ENCODE measurements around the gene TOX3. TPM values are rescaled to one million over a fixed set of nuclear protein-coding genes. Genes with fewer than 3 reads are reported as not detected.

TOX3 gene
- total and polyA plus RNA-seq, 2 of the 13 experiments (the other 11 are each of a cell fraction or from before 2014, with no cell fraction given), result 14.5 to 98.6 TPM

DNA sequence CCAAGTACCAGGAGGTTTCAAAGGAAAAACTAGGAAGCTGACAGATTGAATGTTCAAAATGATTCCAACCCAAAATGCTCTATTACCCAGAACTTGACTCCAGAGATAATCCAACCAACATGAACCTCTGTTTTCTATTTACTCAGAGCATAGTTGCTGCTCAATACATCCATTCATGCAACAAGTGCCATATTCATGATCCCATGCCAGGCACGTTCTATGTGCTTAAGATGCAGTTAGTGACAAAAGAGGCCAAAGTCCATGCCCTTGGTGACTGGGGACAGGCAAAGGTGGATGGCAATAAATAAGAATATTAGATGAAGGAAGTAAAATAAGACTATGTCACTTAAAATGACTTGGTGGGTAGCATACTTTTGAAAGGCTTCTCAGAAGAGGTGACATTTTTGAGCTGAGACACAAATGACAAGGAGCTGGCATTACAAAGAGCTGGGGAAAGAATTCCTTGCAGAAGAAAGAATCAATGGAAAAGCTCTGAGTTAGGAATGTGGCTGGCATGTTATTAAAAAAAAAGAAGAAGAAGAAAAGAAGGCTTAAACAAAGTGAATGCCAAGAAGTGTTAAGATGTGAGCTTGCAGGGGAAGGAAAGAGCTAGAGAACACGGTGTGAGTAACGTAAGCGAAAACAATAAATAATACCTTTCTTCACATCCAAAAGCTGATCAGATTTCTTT lies 34.5 kb downstream of the TOX3 start (continued):
- no peak for TF ChIP-seq HOXA7 (CRISPR knock-in tag; IDR thresholded peaks at IDR 0.05)
- TF ChIP-seq ARHGAP35 (CRISPR knock-in tag; IDR thresholded peaks at IDR 0.05; ENCODE audit: borderline replicate concordance), result no peak
- TF ChIP-seq ELF1 (CRISPR knock-in tag; IDR thresholded peaks at IDR 0.05), result no peak
- no peak for TF ChIP-seq RAD51 (IDR thresholded peaks at IDR 0.05; ENCODE audit: borderline replicate concordance)
- TF ChIP-seq HDAC6 (IDR thresholded peaks at IDR 0.05; ENCODE audit: low read depth, low read length), result no peak
- TF ChIP-seq SMC3 (IDR thresholded peaks at IDR 0.05; ENCODE audit: low read length), result no peak
- TF ChIP-seq ZNF768 (CRISPR knock-in tag; IDR thresholded peaks at IDR 0.05), result no peak
- TF ChIP-seq RFX5 (IDR thresholded peaks at IDR 0.05; ENCODE audit: low read depth, low read length), result no peak
- TF ChIP-seq, protein P1, sequence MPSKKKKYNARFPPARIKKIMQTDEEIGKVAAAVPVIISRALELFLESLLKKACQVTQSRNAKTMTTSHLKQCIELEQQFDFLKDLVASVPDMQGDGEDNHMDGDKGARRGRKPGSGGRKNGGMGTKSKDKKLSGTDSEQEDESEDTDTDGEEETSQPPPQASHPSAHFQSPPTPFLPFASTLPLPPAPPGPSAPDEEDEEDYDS (CRISPR knock-in tag; IDR thresholded peaks at IDR 0.05), result no peak
- TF ChIP-seq ETV5 (CRISPR knock-in tag; IDR thresholded peaks at IDR 0.05; ENCODE audit: borderline replicate concordance), result no peak
- peak; percentile 42; the same call in 1 of the 2 replicates for TF ChIP-seq BCL6 (CRISPR knock-in tag; IDR thresholded peaks at IDR 0.05)
- 0 out of 2 replicates have a peak, but pooled peaks have one; percentile 35 for TF ChIP-seq ZNF816 (CRISPR knock-in tag; IDR thresholded peaks at IDR 0.05; ENCODE audit: borderline replicate concordance)
- no peak for TF ChIP-seq NCOA1 (CRISPR knock-in tag; IDR thresholded peaks at IDR 0.05)
- TF ChIP-seq ZNF333 (CRISPR knock-in tag; IDR thresholded peaks at IDR 0.05; ENCODE audit: borderline replicate concordance), result no peak
- no peak for TF ChIP-seq SOX6 (IDR thresholded peaks at IDR 0.05)
- TF ChIP-seq SOX6 (CRISPR knock-in tag; IDR thresholded peaks at IDR 0.05), result peak; percentile 50
- TF ChIP-seq, protein P2, sequence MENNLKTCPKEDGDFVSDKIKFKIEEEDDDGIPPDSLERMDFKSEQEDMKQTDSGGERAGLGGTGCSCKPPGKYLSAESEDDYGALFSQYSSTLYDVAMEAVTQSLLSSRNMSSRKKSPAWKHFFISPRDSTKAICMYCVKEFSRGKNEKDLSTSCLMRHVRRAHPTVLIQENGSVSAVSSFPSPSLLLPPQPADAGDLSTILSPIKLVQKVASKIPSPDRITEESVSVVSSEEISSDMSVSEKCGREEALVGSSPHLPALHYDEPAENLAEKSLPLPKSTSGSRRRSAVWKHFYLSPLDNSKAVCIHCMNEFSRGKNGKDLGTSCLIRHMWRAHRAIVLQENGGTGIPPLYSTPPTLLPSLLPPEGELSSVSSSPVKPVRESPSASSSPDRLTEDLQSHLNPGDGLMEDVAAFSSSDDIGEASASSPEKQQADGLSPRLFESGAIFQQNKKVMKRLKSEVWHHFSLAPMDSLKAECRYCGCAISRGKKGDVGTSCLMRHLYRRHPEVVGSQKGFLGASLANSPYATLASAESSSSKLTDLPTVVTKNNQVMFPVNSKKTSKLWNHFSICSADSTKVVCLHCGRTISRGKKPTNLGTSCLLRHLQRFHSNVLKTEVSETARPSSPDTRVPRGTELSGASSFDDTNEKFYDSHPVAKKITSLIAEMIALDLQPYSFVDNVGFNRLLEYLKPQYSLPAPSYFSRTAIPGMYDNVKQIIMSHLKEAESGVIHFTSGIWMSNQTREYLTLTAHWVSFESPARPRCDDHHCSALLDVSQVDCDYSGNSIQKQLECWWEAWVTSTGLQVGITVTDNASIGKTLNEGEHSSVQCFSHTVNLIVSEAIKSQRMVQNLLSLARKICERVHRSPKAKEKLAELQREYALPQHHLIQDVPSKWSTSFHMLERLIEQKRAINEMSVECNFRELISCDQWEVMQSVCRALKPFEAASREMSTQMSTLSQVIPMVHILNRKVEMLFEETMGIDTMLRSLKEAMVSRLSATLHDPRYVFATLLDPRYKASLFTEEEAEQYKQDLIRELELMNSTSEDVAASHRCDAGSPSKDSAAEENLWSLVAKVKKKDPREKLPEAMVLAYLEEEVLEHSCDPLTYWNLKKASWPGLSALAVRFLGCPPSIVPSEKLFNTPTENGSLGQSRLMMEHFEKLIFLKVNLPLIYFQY (CRISPR knock-in tag; IDR thresholded peaks at IDR 0.05; ENCODE audit: borderline replicate concordance), result no peak
- no peak for TF ChIP-seq CHD4 (IDR thresholded peaks at IDR 0.05; ENCODE audit: borderline replicate concordance, low read length)
- no peak for TF ChIP-seq PRMT3 (CRISPR knock-in tag; IDR thresholded peaks at IDR 0.05; ENCODE audit: borderline replicate concordance, low read depth)
- no peak for TF ChIP-seq ZNF3 (CRISPR knock-in tag; IDR thresholded peaks at IDR 0.05)
- no peak for TF ChIP-seq ZNF326 (CRISPR knock-in tag; IDR thresholded peaks at IDR 0.05; ENCODE audit: borderline replicate concordance)
- TF ChIP-seq PHB2 (IDR thresholded peaks at IDR 0.05; ENCODE audit: partially characterized antibody), result no peak
- no peak for TF ChIP-seq SPEN (CRISPR knock-in tag; IDR thresholded peaks at IDR 0.05; ENCODE audit: low read depth)
- no peak for TF ChIP-seq TRIM24 (CRISPR knock-in tag; IDR thresholded peaks at IDR 0.05)
- no peak for TF ChIP-seq PAX8 (CRISPR knock-in tag; IDR thresholded peaks at IDR 0.05; ENCODE audit: borderline replicate concordance)
- no peak for TF ChIP-seq ZNF564 (CRISPR knock-in tag; IDR thresholded peaks at IDR 0.05)
- no peak for TF ChIP-seq GTF2F1 (IDR thresholded peaks at IDR 0.05; ENCODE audit: low read length)
- TF ChIP-seq NFKB2 (CRISPR knock-in tag; IDR thresholded peaks at IDR 0.05; ENCODE audit: borderline replicate concordance), result no peak
- no peak for TF ChIP-seq ZNF296 (CRISPR knock-in tag; conservative IDR thresholded peaks at IDR 0.05)
- TF ChIP-seq CBFB (CRISPR knock-in tag; IDR thresholded peaks at IDR 0.05), result no peak
- TF ChIP-seq GZF1 (CRISPR knock-in tag; IDR thresholded peaks at IDR 0.05), result no peak
